Subcutaneous adipose tissue (tissue), 4 donors: ENCODE results near the gene CRISPLD2. TPM values are rescaled to one million over a fixed set of nuclear protein-coding genes. Genes with fewer than 3 reads are reported as not detected.

Experiments
- total RNA-seq, 4 donors: library from RNA; depleted of rRNA; stranded (reverse); fragments of >200 nt; gene quantifications; one replicate each; pipeline ENCODE4 v1.1.0, GENCODE V29; 2016
- TF ChIP-seq, protein P1 (sequence below): fragments of 450-650 bp; IDR thresholded peaks from one replicate; pipeline ENCODE4 v1.5.1; 2016; ENCODE audit warnings: low read depth, mild to moderate bottlenecking, control low read depth, antibody characterized with exemption, moderate library complexity

The CRISPLD2 gene
- total RNA-seq, 4 donors from 2014 or later = 66.0 to 160 (median 116) TPM

DNA sequence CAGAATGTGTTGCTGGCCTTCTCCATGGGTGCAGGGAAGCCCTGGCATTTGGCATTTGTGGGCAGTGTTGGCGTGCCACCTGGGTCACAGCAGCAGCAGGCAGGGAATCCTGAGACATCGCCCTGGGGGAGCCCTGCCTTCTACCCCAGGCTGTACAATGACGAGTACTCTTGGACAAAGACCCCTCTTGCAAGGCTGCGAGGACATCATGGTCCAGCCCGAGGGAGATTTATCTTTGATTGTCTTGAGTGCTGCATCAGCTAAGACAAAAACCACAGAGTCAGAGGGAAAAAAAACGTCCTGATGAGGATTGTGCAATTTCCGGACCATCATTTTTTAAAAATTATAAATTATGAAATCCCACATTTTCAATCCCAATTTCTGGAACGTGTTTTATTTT, 3.7 kb downstream of the CRISPLD2 start:
- TF ChIP-seq, protein P1, sequence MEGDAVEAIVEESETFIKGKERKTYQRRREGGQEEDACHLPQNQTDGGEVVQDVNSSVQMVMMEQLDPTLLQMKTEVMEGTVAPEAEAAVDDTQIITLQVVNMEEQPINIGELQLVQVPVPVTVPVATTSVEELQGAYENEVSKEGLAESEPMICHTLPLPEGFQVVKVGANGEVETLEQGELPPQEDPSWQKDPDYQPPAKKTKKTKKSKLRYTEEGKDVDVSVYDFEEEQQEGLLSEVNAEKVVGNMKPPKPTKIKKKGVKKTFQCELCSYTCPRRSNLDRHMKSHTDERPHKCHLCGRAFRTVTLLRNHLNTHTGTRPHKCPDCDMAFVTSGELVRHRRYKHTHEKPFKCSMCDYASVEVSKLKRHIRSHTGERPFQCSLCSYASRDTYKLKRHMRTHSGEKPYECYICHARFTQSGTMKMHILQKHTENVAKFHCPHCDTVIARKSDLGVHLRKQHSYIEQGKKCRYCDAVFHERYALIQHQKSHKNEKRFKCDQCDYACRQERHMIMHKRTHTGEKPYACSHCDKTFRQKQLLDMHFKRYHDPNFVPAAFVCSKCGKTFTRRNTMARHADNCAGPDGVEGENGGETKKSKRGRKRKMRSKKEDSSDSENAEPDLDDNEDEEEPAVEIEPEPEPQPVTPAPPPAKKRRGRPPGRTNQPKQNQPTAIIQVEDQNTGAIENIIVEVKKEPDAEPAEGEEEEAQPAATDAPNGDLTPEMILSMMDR = no peak

DNA sequence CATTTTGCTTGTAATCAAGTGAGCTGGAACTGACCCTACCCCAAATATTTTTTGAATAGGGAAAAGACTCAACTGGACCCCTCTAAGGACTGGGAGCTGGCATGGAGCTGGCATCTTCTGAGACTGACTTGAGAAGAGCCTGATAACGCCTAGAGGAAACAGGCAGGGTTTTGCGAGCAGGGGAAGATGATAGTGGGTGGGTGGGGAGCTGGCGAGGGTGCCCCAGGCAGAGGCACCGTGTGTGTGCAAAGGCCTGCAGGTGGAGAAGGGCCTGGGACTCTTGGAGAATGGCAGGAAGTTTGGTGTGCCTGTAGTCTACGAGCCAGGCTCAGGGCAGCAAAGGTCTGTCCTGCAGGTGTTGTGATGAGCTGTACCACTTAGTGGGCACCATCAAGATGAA, 4.1 kb downstream of the CRISPLD2 start:
- TF ChIP-seq, protein P1 = no peak

DNA sequence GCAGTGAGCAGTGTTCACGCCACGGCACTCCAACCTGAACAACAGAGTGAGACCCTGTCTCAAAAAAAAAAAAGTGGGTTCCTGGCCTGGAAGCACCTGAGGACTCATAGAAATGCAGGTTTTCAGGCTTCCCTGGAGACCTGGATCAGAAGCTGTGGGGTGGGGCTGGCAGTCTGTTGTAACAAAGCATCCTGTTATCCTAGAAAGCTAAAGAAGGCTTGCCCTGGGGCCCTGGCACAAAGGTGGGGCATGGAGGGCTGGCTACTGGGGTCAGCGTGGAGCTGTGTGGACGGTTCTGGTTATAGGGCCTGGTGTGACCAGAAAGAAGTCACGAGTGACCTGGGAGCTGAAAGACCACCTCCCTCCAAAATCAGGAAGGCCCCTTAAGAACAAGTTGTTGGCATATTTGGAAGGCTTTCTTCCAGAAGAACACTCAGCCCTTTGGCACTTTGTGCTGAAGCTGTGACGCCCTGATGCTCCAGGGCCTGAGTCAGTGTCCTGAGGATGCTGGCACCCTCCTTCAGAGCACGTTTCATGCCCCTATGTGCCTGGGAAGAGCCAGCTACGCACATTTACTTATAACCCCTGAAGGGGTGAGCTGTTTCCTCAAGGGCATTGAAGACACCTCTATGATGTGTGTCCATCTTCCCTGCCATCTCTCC, 6.2 kb downstream of the CRISPLD2 start:
- TF ChIP-seq, protein P1 = no peak

DNA sequence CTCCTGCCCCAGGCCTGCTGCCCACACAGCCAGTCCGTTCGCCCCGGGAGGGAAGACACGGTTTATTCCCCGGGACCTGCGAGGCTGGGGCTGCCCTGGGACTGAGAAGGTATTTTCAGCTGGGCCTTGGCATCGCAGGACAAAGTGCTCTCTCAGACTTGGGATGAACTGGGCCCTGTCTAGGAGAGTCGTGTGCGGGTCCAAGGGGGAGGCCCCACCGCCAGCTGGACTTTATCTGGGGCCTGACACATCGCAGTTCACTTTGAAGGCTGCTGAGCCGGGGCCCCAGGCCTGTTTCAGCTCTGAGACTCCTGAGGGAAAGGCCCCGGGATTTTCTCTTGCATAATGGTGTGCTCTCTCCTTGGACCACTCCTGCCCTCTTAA, 6.8 kb downstream of the CRISPLD2 start:
- TF ChIP-seq, protein P1 = no peak

DNA sequence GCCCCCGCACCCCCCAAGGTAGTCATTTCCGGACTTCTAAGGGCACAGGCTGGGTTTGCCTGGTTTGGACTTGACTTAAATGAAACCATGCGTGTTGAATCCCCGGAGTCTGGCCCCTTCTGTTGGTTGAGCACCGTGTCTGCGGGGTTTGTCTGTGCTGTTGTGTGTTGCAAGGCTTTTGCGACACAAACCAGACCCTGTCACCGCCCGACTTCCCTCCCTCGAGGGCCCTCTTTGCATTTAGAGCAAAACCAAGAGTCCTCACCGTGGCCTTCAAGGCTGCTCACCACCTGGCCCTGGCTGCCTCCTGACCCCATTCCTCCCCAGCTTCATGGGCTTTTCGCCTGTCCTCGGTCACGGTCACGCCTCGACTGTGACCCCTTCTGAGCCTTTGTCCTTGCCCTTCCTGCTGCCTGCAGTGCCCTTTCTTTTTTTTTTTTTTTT, 7.4 kb downstream of the CRISPLD2 start:
- TF ChIP-seq, protein P1 = no peak

DNA sequence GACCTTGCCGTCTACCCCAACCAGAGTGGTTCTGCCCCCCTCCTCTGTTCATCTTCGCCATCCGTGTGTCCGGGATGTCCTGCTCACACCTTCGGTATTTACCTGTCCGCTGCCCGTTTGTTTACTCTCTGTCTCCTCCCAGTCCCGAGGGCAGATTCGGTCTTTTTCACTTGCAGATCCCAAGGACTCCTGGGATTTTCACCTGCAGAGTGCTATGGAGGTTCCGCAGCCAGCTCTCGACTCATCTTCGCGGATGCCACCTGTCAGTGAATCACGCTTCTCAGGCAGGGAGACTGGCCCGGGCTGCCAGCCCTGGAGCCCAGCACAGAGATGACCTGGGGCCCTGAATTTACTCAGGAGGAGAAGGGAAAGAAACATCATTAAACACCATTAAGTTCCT, 8.1 kb downstream of the CRISPLD2 start:
- TF ChIP-seq, protein P1 = no peak

DNA sequence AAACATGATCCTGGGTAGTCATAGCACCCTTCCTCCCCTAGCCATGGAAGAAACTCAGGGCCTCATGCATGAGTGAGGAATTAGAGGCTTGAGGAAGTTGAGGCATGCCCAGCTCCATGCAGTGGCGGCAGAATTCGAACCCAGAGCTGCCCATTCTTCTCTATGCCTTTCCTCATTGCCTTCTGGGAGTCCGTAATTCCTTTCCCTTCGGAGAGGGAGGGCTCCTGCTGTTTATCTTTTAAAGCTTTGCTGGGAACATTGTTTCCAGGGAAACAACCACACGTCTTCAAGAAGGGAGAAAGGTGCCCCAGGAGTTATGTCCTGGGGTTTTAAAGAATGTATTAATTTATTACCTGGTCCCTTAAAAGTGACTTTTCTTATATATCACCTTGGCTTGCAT, 8.5 kb downstream of the CRISPLD2 start:
- TF ChIP-seq, protein P1 = no peak
